H1 (cell line): ENCODE data around the gene BBS9. TPM values are rescaled to one million over a fixed set of nuclear protein-coding genes. Genes with fewer than 3 reads are reported as not detected.

Experiments used
- CTCF ChIA-PET: fragments of 300-600 bp; sonication (Branson Sonifier 250); formaldehyde crosslinking; loops from one replicate; lab custom pipeline; 2021; ENCODE audit not compliant: partially characterized antibody; lab: Charles Lee
- POLR2A ChIA-PET: fragments of 300-600 bp; sonication (Branson Sonifier 250); formaldehyde crosslinking; loops from one replicate; lab custom pipeline; 2021; ENCODE audit warnings: inconsistent platforms; ENCODE audit not compliant: partially characterized antibody; lab: Charles Lee
- DNase-seq, 2 experiments: peaks; one replicate each; pipeline versions ENCODE4 v3.0.0 to v3.0.0-alpha.2; 2010 to 2022; ENCODE audit warnings: low spot score in 2 of 2, low read depth in 1 of 2, mixed read lengths in 1 of 2
- FAIRE-seq: peaks from 2 replicates; lab custom pipeline; 2011; peaks lifted over from hg19 to GRCh38; lab: Jason Lieb, UNC
- H2AFZ ChIP-seq: 2 replicates; pipeline ENCODE4 v1.8.1; 2012; ENCODE audit warnings: low read length, inconsistent platforms
- H2AK5ac ChIP-seq: 2 replicates; pipeline ENCODE4 v1.6.1; 2013; ENCODE audit warnings: low read depth, low read length
- H2BK120ac ChIP-seq: replicated peaks from 2 replicates; pipeline ENCODE3; 2013; ENCODE audit warnings: low read depth, low read length, inconsistent platforms
- H2BK12ac ChIP-seq: 2 replicates; pipeline ENCODE4 v1.6.1; 2013; ENCODE audit warnings: low read depth, low read length
- H2BK15ac ChIP-seq: 2 replicates; pipeline ENCODE4 v1.6.1; 2013; ENCODE audit warnings: low read length
- H2BK20ac ChIP-seq: 2 replicates; pipeline ENCODE4 v1.6.1; 2013; ENCODE audit warnings: low read length
- H2BK5ac ChIP-seq: 2 replicates; pipeline ENCODE4 v1.6.1; 2013; ENCODE audit warnings: low read depth, low read length
- H3K14ac ChIP-seq: 2 replicates; pipeline ENCODE4 v1.6.1; 2013; ENCODE audit warnings: inconsistent platforms; ENCODE audit not compliant: insufficient read length
- H3K18ac ChIP-seq: 2 replicates; pipeline ENCODE4 v1.6.1; 2013; ENCODE audit warnings: low read length; ENCODE audit errors: extremely low read depth
- H3K23ac ChIP-seq: 2 replicates; pipeline ENCODE4 v1.6.1; 2013; ENCODE audit warnings: inconsistent platforms; ENCODE audit not compliant: insufficient read length
- H3K23me2 ChIP-seq: 2 replicates; pipeline ENCODE4 v1.6.1; 2013; ENCODE audit warnings: low read depth, low read length
- H3K27ac ChIP-seq: 2 replicates; pipeline ENCODE4 v1.6.1; 2011; ENCODE audit warnings: low read depth, low read length, inconsistent platforms
- H3K27me3 ChIP-seq, 4 experiments: replicated peaks in 1 of 4; 1 replicate in 1 of 4; 2 replicates in 3 of 4; pipeline versions ENCODE4 v1.6.1 to v1.8.1; 2011 to 2013; ENCODE audit warnings: low read length in 3 of 4, mild to moderate bottlenecking in 3 of 4, inconsistent platforms in 2 of 4, mixed read lengths in 2 of 4, moderate library complexity in 1 of 4; ENCODE audit not compliant: control insufficient read depth in 3 of 4, insufficient read depth in 3 of 4; ENCODE audit errors: extremely low read depth in 1 of 4
- H3K36me3 ChIP-seq, 4 experiments: 2 replicates each; pipeline versions ENCODE4 v1.6.1 to v1.8.1; 2011 to 2013; ENCODE audit warnings: mild to moderate bottlenecking in 4 of 4, low read length in 3 of 4, moderate library complexity in 2 of 4, control low read depth in 1 of 4, inconsistent platforms in 1 of 4; ENCODE audit not compliant: insufficient read depth in 4 of 4, control insufficient read depth in 2 of 4
- H3K4ac ChIP-seq: replicated peaks from 2 replicates; pipeline ENCODE3; 2013; ENCODE audit warnings: low read length, low read depth, mixed read lengths, inconsistent platforms; ENCODE audit not compliant: insufficient read length
- H3K4me1 ChIP-seq, 4 experiments: replicated peaks in 1 of 4; 1 replicate in 1 of 4; 2 replicates in 3 of 4; pipeline versions ENCODE4 v1.6.1 to v1.8.1; 2011 to 2013; ENCODE audit warnings: low read length in 3 of 4, inconsistent platforms in 2 of 4, mixed read lengths in 1 of 4; ENCODE audit not compliant: insufficient read depth in 4 of 4, control insufficient read depth in 3 of 4
- H3K4me2 ChIP-seq, 2 experiments: 2 replicates each; pipeline versions ENCODE4 v1.6.1 to v1.8.1; 2011 to 2013; ENCODE audit warnings: low read depth in 2 of 2, low read length in 2 of 2, control low read depth in 1 of 2, inconsistent platforms in 1 of 2, mild to moderate bottlenecking in 1 of 2; ENCODE audit not compliant: insufficient read depth in 1 of 2
- H3K4me3 ChIP-seq, 4 experiments: fragments of 200-600, 300-600 bp in 1 of 4; sonication (generic), shearing (Covaris generic), sonication (Bioruptor Twin) in 1 of 4; 2 replicates each; pipeline versions ENCODE4 v1.5.1 to v1.8.1; 2011 to 2016; ENCODE audit warnings: low read length in 4 of 4, low read depth in 3 of 4, control low read depth in 2 of 4, inconsistent platforms in 2 of 4, mild to moderate bottlenecking in 2 of 4, mixed read lengths in 1 of 4, moderate library complexity in 1 of 4; ENCODE audit not compliant: insufficient read depth in 2 of 4; ENCODE audit errors: extremely low read depth in 1 of 4
- H3K56ac ChIP-seq: replicated peaks from 2 replicates; pipeline ENCODE3; 2013; ENCODE audit warnings: low read depth, mild to moderate bottlenecking, mixed read lengths, low read length, inconsistent platforms; ENCODE audit not compliant: insufficient read length
- H3K79me1 ChIP-seq: 2 replicates; pipeline ENCODE4 v1.6.1; 2013; ENCODE audit warnings: low read depth, low read length, control low read depth
- H3K79me2 ChIP-seq, 2 experiments: 2 replicates each; pipeline versions ENCODE4 v1.6.1 to v1.8.1; 2012 to 2013; ENCODE audit warnings: low read length in 2 of 2, mild to moderate bottlenecking in 2 of 2, inconsistent platforms in 1 of 2; ENCODE audit not compliant: insufficient read depth in 2 of 2, control insufficient read depth in 1 of 2
- H3K9ac ChIP-seq, 4 experiments: replicated peaks in 1 of 4; 1 replicate in 1 of 4; 2 replicates in 3 of 4; pipeline versions ENCODE4 v1.6.1 to v1.8.1; 2011 to 2013; ENCODE audit warnings: low read depth in 3 of 4, low read length in 3 of 4, control low read depth in 2 of 4, mild to moderate bottlenecking in 2 of 4, moderate library complexity in 2 of 4, inconsistent platforms in 1 of 4; ENCODE audit errors: extremely low read depth in 1 of 4
- H3K9me3 ChIP-seq, 2 experiments: 2 replicates each; pipeline versions ENCODE4 v1.6.1 to v1.8.1; 2012 to 2013; ENCODE audit warnings: mild to moderate bottlenecking in 2 of 2, moderate library complexity in 2 of 2, control low read depth in 1 of 2, inconsistent platforms in 1 of 2, low read depth in 1 of 2, low read length in 1 of 2, mixed read lengths in 1 of 2; ENCODE audit not compliant: insufficient read depth in 2 of 2
- H4K20me1 ChIP-seq, 2 experiments: replicated peaks in 1 of 2; 2 replicates each; pipeline versions ENCODE3 to v1.8.1; 2011 to 2013; ENCODE audit warnings: inconsistent platforms in 2 of 2, low read length in 2 of 2, mild to moderate bottlenecking in 1 of 2; ENCODE audit not compliant: insufficient read depth in 2 of 2, control insufficient read depth in 1 of 2
- H4K5ac ChIP-seq: 2 replicates; pipeline ENCODE4 v1.6.1; 2013; ENCODE audit warnings: low read length, low read depth, mixed read lengths, inconsistent platforms; ENCODE audit not compliant: insufficient read length
- H4K8ac ChIP-seq: 2 replicates; pipeline ENCODE4 v1.8.0; 2013; ENCODE audit warnings: mild to moderate bottlenecking, moderate library complexity, low read length, inconsistent platforms; ENCODE audit not compliant: insufficient read depth; ENCODE audit errors: extremely low read depth
- H4K91ac ChIP-seq: replicated peaks from 2 replicates; pipeline ENCODE3; 2013; ENCODE audit warnings: low read length, mixed read lengths, inconsistent platforms; ENCODE audit not compliant: insufficient read length
- BCL11A ChIP-seq, 2 experiments: IDR thresholded peaks; one replicate each; pipeline ENCODE4 v1.6.1; 2011; ENCODE audit warnings: low read depth in 2 of 2, low read length in 2 of 2, mild to moderate bottlenecking in 2 of 2
- CREB1 ChIP-seq: IDR thresholded peaks from 2 replicates; pipeline ENCODE4 v1.6.1; 2012; ENCODE audit warnings: inconsistent platforms
- JUND ChIP-seq: IDR thresholded peaks from 2 replicates; pipeline ENCODE4 v1.6.1; 2011; ENCODE audit warnings: mild to moderate bottlenecking, improper control_type of control experiment, low read length
- KDM1A ChIP-seq: fragments of 200-600, 300-600 bp; sonication (generic); IDR thresholded peaks from 2 replicates; pipeline ENCODE4 v1.7.1; 2016; ENCODE audit warnings: mild to moderate bottlenecking, low read length, borderline replicate concordance
- RBBP5 ChIP-seq: IDR thresholded peaks from 2 replicates; pipeline ENCODE4 v1.7.1; 2012; ENCODE audit warnings: low read depth, mild to moderate bottlenecking, inconsistent platforms, low read length, moderate library complexity, borderline replicate concordance
- RNF2 ChIP-seq: fragments of 200-900, 300-1000 bp; sonication (generic); IDR thresholded peaks from 2 replicates; pipeline ENCODE4 v1.7.1; 2016; ENCODE audit warnings: borderline replicate concordance, low read depth, mild to moderate bottlenecking, antibody characterized with exemption, low read length; ENCODE audit not compliant: poor library complexity, severe bottlenecking; ENCODE audit errors: missing control alignments
- RXRA ChIP-seq: IDR thresholded peaks from 2 replicates; pipeline ENCODE4 v1.6.1; 2011; ENCODE audit warnings: low read depth, mild to moderate bottlenecking, low read length, moderate library complexity; ENCODE audit not compliant: insufficient read depth
- SAP30 ChIP-seq: fragments of 300-600 bp; sonication (generic); IDR thresholded peaks from 2 replicates; pipeline ENCODE4 v1.7.1; 2012; ENCODE audit warnings: low read length, moderate library complexity, mild to moderate bottlenecking, inconsistent platforms; ENCODE audit not compliant: insufficient read depth, insufficient replicate concordance
- SIN3A ChIP-seq, 2 experiments: IDR thresholded peaks in 1 of 2; conservative IDR thresholded peaks in 1 of 2; 2 replicates each; pipeline ENCODE4 v1.6.1; 2011 to 2012; ENCODE audit warnings: low read length in 2 of 2, improper control_type of control experiment in 1 of 2, low read depth in 1 of 2, mild to moderate bottlenecking in 1 of 2
- SIRT6 ChIP-seq: IDR thresholded peaks from one replicate; pipeline ENCODE4 v1.7.1; 2012; ENCODE audit warnings: low read length, inconsistent platforms
- SP2 ChIP-seq: IDR thresholded peaks from 2 replicates; pipeline ENCODE4 v1.6.1; 2012; ENCODE audit warnings: mild to moderate bottlenecking, low read length, inconsistent platforms
- SP4 ChIP-seq: IDR thresholded peaks from 2 replicates; pipeline ENCODE4 v1.6.1; 2012; ENCODE audit warnings: low read length, inconsistent platforms
- WGBS, 2 experiments: shearing (Covaris generic) in 1 of 2; methylation state at CpG; one replicate each; pipeline versions ENCODE4 v1.1.6 to v1.1.7; 2013 to 2015; ENCODE audit warnings: low lambda C conversion rate in 2 of 2, mixed read lengths in 2 of 2, inconsistent platforms in 1 of 2, low coverage in 1 of 2, missing lambda C conversion rate in 1 of 2; ENCODE audit not compliant: insufficient replicate concordance in 2 of 2, insufficient coverage in 1 of 2, insufficient read length in 1 of 2; ENCODE audit errors: extremely low coverage in 1 of 2, missing lambda C conversion rate in 1 of 2; 5-methylcytosine and 5-hydroxymethylcytosine counted together
- polyA plus RNA-seq, 7 experiments: library from polyadenylated mRNA; depleted of rRNA in 3 of 7; stranded (reverse) in 5 of 7; unstranded in 2 of 7; fragments of >200 nt in 5 of 7; fragments of 200-250 nt in 2 of 7; gene quantifications; 1 replicate in 5 of 7; 2 replicates in 1 of 7; 4 replicates in 1 of 7; pipeline versions ENCODE4 v1.2.1 to v1.2.3, GENCODE V29; 2011 to 2013; ENCODE audit warnings: missing spikeins in 2 of 7, mixed read lengths in 2 of 7
- total RNA-seq: library from RNA; stranded (reverse); fragmentation: NEBNext Ultra II Directional; extraction: Animal tissue kit (Norgen Biotek cat#: 25700); gene quantifications from 2 replicates; pipeline ENCODE4 v1.2.1, GENCODE V29; 2021

The BBS9 gene
- total and polyA plus RNA-seq, 2 of the 8 experiments (the other 6 are each of a cell fraction or from before 2014, with no cell fraction given) = 22.3 to 37.0 TPM

DNA sequence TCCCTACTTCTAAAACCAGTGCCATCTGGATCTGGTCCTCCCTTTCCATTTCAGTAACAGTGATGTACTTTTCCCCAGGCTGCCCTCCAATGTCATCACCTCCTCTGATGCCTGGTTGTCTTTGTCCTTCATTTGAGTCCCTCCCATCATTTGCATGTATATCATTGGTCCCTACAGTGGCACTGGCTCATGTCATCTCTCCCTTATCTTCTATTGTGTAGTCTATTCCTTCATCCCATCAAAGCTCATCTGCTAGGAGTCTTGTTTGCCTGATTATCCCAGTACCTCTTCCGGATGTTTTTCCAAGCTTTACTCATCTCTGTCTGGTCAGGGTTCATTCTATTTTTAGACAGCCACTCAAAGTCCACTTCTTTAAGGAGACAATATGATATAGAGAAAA is 483.1 kb downstream of the BBS9 start:
- Histone ChIP-seq H2BK5ac (no peak overlapping the region), H3K4me3 (no peak overlapping the region), H3K9ac (no peak overlapping the region), H3K79me1 (no peaks in the 10 kb centered on the region), H2BK12ac (no peak overlapping the region), H3K27me3 (no peaks in the 10 kb centered on the region), H4K91ac (no peak overlapping the region), H2BK120ac (no peak overlapping the region), H3K9me3 (no peaks in the 10 kb centered on the region), H3K79me2 (no peaks in the 10 kb centered on the region), H2AFZ (no peak overlapping the region), H3K23me2 (no peaks in the 10 kb centered on the region), H3K18ac (no peak overlapping the region), H2BK20ac (no peak overlapping the region), H3K4me1 (no peaks in the 10 kb centered on the region), H2AK5ac (no peak overlapping the region), H3K4ac (no peak overlapping the region), H3K23ac (no peak overlapping the region), H3K4me2 (no peak overlapping the region), H3K36me3 (no peaks in the 10 kb centered on the region), H2BK15ac (no peak overlapping the region), H4K5ac (no peak overlapping the region), H4K8ac (no peak overlapping the region), H3K56ac (no peak overlapping the region), H3K14ac (no peak overlapping the region), H3K27ac (no peak overlapping the region), H4K20me1 (no peaks in the 10 kb centered on the region)
- TF ChIP-seq RBBP5 (no peak), SIRT6 (no peak), KDM1A (no peak), CREB1 (no peak), SAP30 (no peak), JUND (no peak), SIN3A (conservative IDR thresholded peaks at IDR 0.05 in 1 of 2, IDR thresholded peaks at IDR 0.05 in 1 of 2; ENCODE audit: low read depth in 1 of 2, low read length in 2 of 2) (no peak), RXRA (no peak), RNF2 (no peak), SP4 (no peak), SP2 (no peak), BCL11A (IDR thresholded peaks at IDR 0.05; ENCODE audit: low read depth in 2 of 2, low read length in 2 of 2) (no peak)
- WGBS, 2 experiments = 96% methylated on average over 1 of the region's 1 CpG; no CpG with 5 or more reads in 1 of the 2 experiments
- ChIA-PET POLR2A (no interaction called here), CTCF (interaction anchor here (0.7 kb wide), 1 partner anchor 126 kb away, joined by 3 read pairs; no protein-coding TSS in a partner anchor)
- FAIRE-seq (no peak), DNase-seq (no peak)
